ENCODE measurements around the gene FARP2. TPM values are rescaled to one million over a fixed set of nuclear protein-coding genes. Genes with fewer than 3 reads are reported as not detected.

Gene FARP2
- total and polyA plus RNA-seq, 2 of the 13 experiments (the other 11 are each of a cell fraction or from before 2014, with no cell fraction given) = 28.0 to 45.4 TPM

DNA sequence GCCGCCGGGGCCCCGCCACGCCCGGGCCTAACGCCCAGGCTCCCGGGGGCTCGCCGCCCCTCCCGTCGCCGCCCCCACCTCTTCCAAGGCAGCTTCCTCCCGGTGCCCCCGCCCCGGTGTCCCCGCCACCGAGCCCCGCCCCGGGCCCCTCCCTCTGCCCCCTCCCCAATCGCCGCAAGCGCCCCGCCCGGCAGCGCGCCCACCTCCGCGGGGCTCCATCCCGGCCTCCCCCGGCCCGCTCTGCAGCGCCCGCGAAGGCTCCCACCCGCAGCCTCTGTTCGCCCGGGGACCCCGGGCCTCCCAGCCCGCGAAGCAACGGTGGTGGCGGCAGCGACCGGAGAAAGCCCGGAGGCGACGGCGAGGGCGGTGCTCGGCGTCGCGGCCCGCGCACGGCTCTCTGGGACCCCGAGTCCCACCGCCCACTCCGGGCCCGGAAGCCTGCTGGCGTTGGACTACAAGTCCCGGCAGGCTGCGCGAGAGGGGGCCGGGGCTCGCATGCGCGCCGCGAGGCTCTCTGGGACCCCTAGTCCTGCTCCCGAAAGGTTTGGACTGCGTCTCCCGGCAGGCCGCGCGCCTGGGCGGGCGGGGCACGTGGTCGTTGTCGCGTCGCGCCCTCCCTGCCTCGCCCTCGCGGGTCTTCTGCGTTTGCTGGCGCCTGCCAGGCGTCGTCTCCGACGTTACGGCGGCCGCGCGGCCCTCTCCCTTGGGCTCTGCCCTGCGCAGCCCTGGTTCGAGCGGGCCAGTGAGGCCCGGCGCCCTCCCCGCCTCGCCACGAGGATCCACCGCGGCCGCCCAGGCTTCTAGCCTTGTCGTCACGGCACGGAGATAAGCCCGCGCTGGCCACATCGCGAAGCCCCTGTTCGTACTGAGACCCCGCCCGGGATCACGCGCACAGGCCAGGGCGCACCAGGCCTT, 152.4 kb downstream of the FARP2 start, which contains the start of gene STK25 (continued):
- TF ChIP-seq TSC22D2 (CRISPR knock-in tag; IDR thresholded peaks at IDR 0.05; ENCODE audit: borderline replicate concordance) = peak; percentile 99
- TF ChIP-seq PITX1 (CRISPR knock-in tag; IDR thresholded peaks at IDR 0.05) = peak; percentile 23; the same call in 1 of the 2 replicates
- peak; percentile 93 for TF ChIP-seq GABPB1 (CRISPR knock-in tag; IDR thresholded peaks at IDR 0.05)
- TF ChIP-seq MYNN (CRISPR knock-in tag; IDR thresholded peaks at IDR 0.05; ENCODE audit: low read depth) = peak; percentile 97
- no peak for TF ChIP-seq IKZF1 (IDR thresholded peaks at IDR 0.05)
- peak; percentile 92; the same call in 1 of the 2 replicates for TF ChIP-seq ZKSCAN8 (CRISPR knock-in tag; IDR thresholded peaks at IDR 0.05; ENCODE audit: borderline replicate concordance)
- peak; percentile 97 for TF ChIP-seq DBP (CRISPR knock-in tag; IDR thresholded peaks at IDR 0.05; ENCODE audit: not compliant biosample characterization)
- TF ChIP-seq, protein P1, sequence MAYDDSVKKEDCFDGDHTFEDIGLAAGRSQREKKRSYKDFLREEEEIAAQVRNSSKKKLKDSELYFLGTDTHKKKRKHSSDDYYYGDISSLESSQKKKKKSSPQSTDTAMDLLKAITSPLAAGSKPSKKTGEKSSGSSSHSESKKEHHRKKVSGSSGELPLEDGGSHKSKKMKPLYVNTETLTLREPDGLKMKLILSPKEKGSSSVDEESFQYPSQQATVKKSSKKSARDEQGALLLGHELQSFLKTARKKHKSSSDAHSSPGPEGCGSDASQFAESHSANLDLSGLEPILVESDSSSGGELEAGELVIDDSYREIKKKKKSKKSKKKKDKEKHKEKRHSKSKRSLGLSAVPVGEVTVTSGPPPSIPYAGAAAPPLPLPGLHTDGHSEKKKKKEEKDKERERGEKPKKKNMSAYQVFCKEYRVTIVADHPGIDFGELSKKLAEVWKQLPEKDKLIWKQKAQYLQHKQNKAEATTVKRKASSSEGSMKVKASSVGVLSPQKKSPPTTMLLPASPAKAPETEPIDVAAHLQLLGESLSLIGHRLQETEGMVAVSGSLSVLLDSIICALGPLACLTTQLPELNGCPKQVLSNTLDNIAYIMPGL (CRISPR knock-in tag; IDR thresholded peaks at IDR 0.05; ENCODE audit: borderline replicate concordance in 1 of 2, low read depth in 1 of 2) = peak; percentile 84 to 89
- TF ChIP-seq AGO1 (IDR thresholded peaks at IDR 0.05; ENCODE audit: low read depth, low read length, poor library complexity, severe bottlenecking) = peak; percentile 62
- TF ChIP-seq CHCHD3 (CRISPR knock-in tag; IDR thresholded peaks at IDR 0.05) = peak; percentile 100
- TF ChIP-seq ZBTB42 (CRISPR knock-in tag; IDR thresholded peaks at IDR 0.05) = peak; percentile 97
- peak; percentile 99 for TF ChIP-seq ZNF235 (CRISPR knock-in tag; IDR thresholded peaks at IDR 0.05; ENCODE audit: borderline replicate concordance)
- no peak for TF ChIP-seq RORA (CRISPR knock-in tag; IDR thresholded peaks at IDR 0.05)
- TF ChIP-seq CENPX (CRISPR knock-in tag; IDR thresholded peaks at IDR 0.05) = no peak
- peak; percentile 93 for TF ChIP-seq KAT8 (CRISPR knock-in tag; IDR thresholded peaks at IDR 0.05)
- TF ChIP-seq RFXANK (CRISPR knock-in tag; IDR thresholded peaks at IDR 0.05) = peak; percentile 90
- peak; percentile 44 for TF ChIP-seq NFE2 (CRISPR knock-in tag; IDR thresholded peaks at IDR 0.05)
- peak; percentile 73; the same call in 1 of the 2 replicates for TF ChIP-seq ZNF383 (CRISPR knock-in tag; IDR thresholded peaks at IDR 0.05; ENCODE audit: borderline replicate concordance)
- peak; percentile 96 for TF ChIP-seq MAF1 (CRISPR knock-in tag; IDR thresholded peaks at IDR 0.05; ENCODE audit: borderline replicate concordance)
- peak; percentile 99 for TF ChIP-seq ZSCAN9 (CRISPR knock-in tag; IDR thresholded peaks at IDR 0.05; ENCODE audit: borderline replicate concordance)
- TF ChIP-seq ARID2 (CRISPR knock-in tag; IDR thresholded peaks at IDR 0.05; ENCODE audit: borderline replicate concordance) = peak; percentile 99
- no peak; the same call in 1 of the 2 replicates for TF ChIP-seq ZNF460 (CRISPR knock-in tag; IDR thresholded peaks at IDR 0.05; ENCODE audit: borderline replicate concordance)
- no peak for TF ChIP-seq NFE2L2 (IDR thresholded peaks at IDR 0.05; ENCODE audit: low read length)
- TF ChIP-seq STAG1 (CRISPR knock-in tag; IDR thresholded peaks at IDR 0.05) = peak; percentile 17
- TF ChIP-seq GRHL1 (CRISPR knock-in tag; conservative IDR thresholded peaks at IDR 0.05) = no peak

All from HepG2 (cell line).